Sigmoid colon (tissue), 7 donors: ENCODE data around the gene SUMF2. TPM values are rescaled to one million over a fixed set of nuclear protein-coding genes. Genes with fewer than 3 reads are reported as not detected.

ENCODE experiments used
- DNase-seq: peaks from one replicate; pipeline ENCODE4 v3.0.0-alpha.2; 2019
- H3K27ac ChIP-seq, 4 donors: fragments of 200-600 bp; sonication (generic); one replicate each; pipeline ENCODE4 v1.5.1; 2016 to 2019; ENCODE audit warnings: mild to moderate bottlenecking in 1 of 4
- H3K27me3 ChIP-seq, 3 donors: fragments of 200-600 bp; sonication (generic); one replicate each; pipeline ENCODE4 v1.5.1; 2019; ENCODE audit warnings: mild to moderate bottlenecking in 1 of 3
- H3K36me3 ChIP-seq, 4 donors: fragments of 200-600 bp; sonication (generic); one replicate each; pipeline ENCODE4 v1.5.1; 2016 to 2019
- H3K4me1 ChIP-seq, 4 donors: fragments of 200-600 bp; sonication (generic); one replicate each; pipeline ENCODE4 v1.5.1; 2017 to 2019
- H3K4me3 ChIP-seq, 4 donors: fragments of 200-600 bp; sonication (generic); one replicate each; pipeline ENCODE4 v1.5.1; 2017 to 2019; ENCODE audit warnings: mild to moderate bottlenecking in 2 of 4, moderate library complexity in 1 of 4
- H3K9me3 ChIP-seq, 4 donors: fragments of 200-600 bp in 3 of 4; sonication (generic) in 3 of 4; one replicate each; pipeline versions ENCODE4 v1.5.1 to v1.6.1; 2013 to 2019
- CTCF ChIP-seq, 4 experiments: fragments of 450-650 bp in 3 of 4; fragments of 200-600 bp in 1 of 4; IDR thresholded peaks; one replicate each; pipeline ENCODE4 v1.5.1; 2016 to 2019; ENCODE audit warnings: antibody characterized with exemption in 4 of 4, mild to moderate bottlenecking in 3 of 4, moderate library complexity in 2 of 4
- EP300 ChIP-seq, 4 donors: sonication (generic); formaldehyde crosslinking; IDR thresholded peaks; one replicate each; pipeline ENCODE4 v1.6.1; 2017; ENCODE audit warnings: antibody characterized with exemption in 4 of 4
- POLR2A ChIP-seq, 2 donors: fragments of 450-650 bp; IDR thresholded peaks; one replicate each; pipeline ENCODE4 v1.6.1; 2016; ENCODE audit warnings: antibody characterized with exemption in 2 of 2, mild to moderate bottlenecking in 2 of 2, moderate library complexity in 2 of 2
- POLR2AphosphoS5 ChIP-seq, 4 donors: sonication (generic); formaldehyde crosslinking; IDR thresholded peaks; one replicate each; pipeline ENCODE4 v1.6.1; 2017; ENCODE audit warnings: antibody characterized with exemption in 4 of 4
- WGBS, 2 donors: extraction: QIAGEN DNeasy Blood & Tissue Kit; methylation state at CpG; one replicate each; pipeline ENCODE4 v1.1.7; 2013; 5-methylcytosine and 5-hydroxymethylcytosine counted together
- intact Hi-C: fragments of 100-400 bp; cut with DNase I; formaldehyde crosslinking; loops from one replicate; pipeline ENCODE4 v1.15.1; 2023
- polyA plus RNA-seq, 3 donors: library from polyadenylated mRNA; stranded (reverse); fragments of 200-250 nt; gene quantifications; one replicate each; pipeline ENCODE4 v1.2.3, GENCODE V29; 2013
- total RNA-seq, 4 donors: library from RNA; depleted of rRNA; stranded (reverse); fragments of >200 nt; gene quantifications; one replicate each; pipeline ENCODE4 v1.1.0, GENCODE V29; 2016
- donor health status: healthy with polysubstance abuse.
- donor health status: Bipolar disorder and iron deficiency.
- donor health status: healthy.

SUMF2 gene
- total and polyA plus RNA-seq, 7 donors, result 24.6 to 107 (median 90.4) TPM

GRCh38 chr7:56051339-56052191 is 12.5 kb upstream of the SUMF2 start, which contains the start of the genes CCT6A and PSPH:
TSS of gene CCT6A (plus strand) at chr7:56051765. CDS start at chr7:56051849, 84 bp downstream.
TSS of gene PSPH (minus strand) at chr7:56051444. CDS start at chr7:56021212, 30,232 bp downstream.
- 0 to 1% methylated on average over 97 of the region's 97 CpGs for WGBS, 2 donors
- Histone ChIP-seq H3K36me3 (peaks cover 0 to 38% (median 22%) of the 10 kb centered on the region in 4 donors), H3K4me1 (peaks cover 0 to 64% (median 51%) of the 10 kb centered on the region in 4 donors), H3K27me3 (no peaks in the 10 kb centered on the region), H3K4me3 (peak within 1 kb of the TSS; percentile 60 to 92 (median 81)), H3K27ac (peak within 1 kb of the TSS; percentile 82 to 97 (median 90)), H3K9me3 (no peaks in the 10 kb centered on the region)
- intact Hi-C loops, result loop anchor here (5.0 to 10.0 kb wide), 3 partner anchors 84 to 687 kb away; partner anchors contain the start of genes LANCL2 and ZNF713
- TF ChIP-seq EP300 (IDR thresholded peaks at IDR 0.05) (peak in 1 of 4 donors; percentile 53), POLR2AphosphoS5 (IDR thresholded peaks at IDR 0.05) (peak; percentile 88 to 96 (median 95)), POLR2A (IDR thresholded peaks at IDR 0.05) (peak in 1 of 2 donors; percentile 77), CTCF (IDR thresholded peaks at IDR 0.05) (no peak)
- DNase-seq, result peak; percentile 99

GRCh38 chr7:56053379-56053778 is 10.7 kb upstream of the SUMF2 start:
- no peak for TF ChIP-seq CTCF (IDR thresholded peaks at IDR 0.05)
- no peak for TF ChIP-seq EP300 (IDR thresholded peaks at IDR 0.05)
- no peak for TF ChIP-seq POLR2A (IDR thresholded peaks at IDR 0.05)
- TF ChIP-seq POLR2AphosphoS5 (IDR thresholded peaks at IDR 0.05), result no peak
- DNase-seq, result no peak
- H3K4me3 ChIP-seq, result no peak overlapping the region
- no peak overlapping the region for H3K27ac ChIP-seq
- no peaks in the 10 kb centered on the region for H3K27me3 ChIP-seq
- WGBS, 2 donors, result 80 to 88% methylated on average over 9 of the region's 9 CpGs
- H3K9me3 ChIP-seq, result no peaks in the 10 kb centered on the region
- intact Hi-C loops, result loop anchor here (5.0 to 10.0 kb wide), 3 partner anchors 86 to 689 kb away; partner anchors contain the start of genes LANCL2 and ZNF713
- H3K36me3 ChIP-seq, result peaks cover 4 to 56% (median 37%) of the 10 kb centered on the region in 4 donors
- H3K4me1 ChIP-seq, result peaks cover 0 to 47% (median 35%) of the 10 kb centered on the region in 4 donors

- peaks cover 6 to 62% (median 42%) of the 10 kb centered on the region in 4 donors for H3K36me3 ChIP-seq
- no peak for DNase-seq
- WGBS, 2 donors, result 64 to 87% methylated on average over 2 of the region's 2 CpGs
- intact Hi-C loops, result loop anchor here (5.0 to 10.0 kb wide), 3 partner anchors 87 to 689 kb away; partner anchors contain the start of genes LANCL2 and ZNF713
- H3K27ac ChIP-seq, result no peak overlapping the region
- no peaks in the 10 kb centered on the region for H3K9me3 ChIP-seq
- H3K4me1 ChIP-seq, result peaks cover 0 to 41% (median 28%) of the 10 kb centered on the region in 4 donors
- no peak overlapping the region for H3K4me3 ChIP-seq
- H3K27me3 ChIP-seq, result no peaks in the 10 kb centered on the region
- TF ChIP-seq POLR2A (IDR thresholded peaks at IDR 0.05), result no peak
- no peak for TF ChIP-seq EP300 (IDR thresholded peaks at IDR 0.05)
- no peak for TF ChIP-seq POLR2AphosphoS5 (IDR thresholded peaks at IDR 0.05)
- no peak for TF ChIP-seq CTCF (IDR thresholded peaks at IDR 0.05)
Measured at GRCh38 chr7:56053993-56054392, 10.1 kb upstream of the SUMF2 start.

- TF ChIP-seq CTCF (IDR thresholded peaks at IDR 0.05) (no peak), POLR2AphosphoS5 (IDR thresholded peaks at IDR 0.05) (no peak), POLR2A (IDR thresholded peaks at IDR 0.05) (no peak), EP300 (IDR thresholded peaks at IDR 0.05) (no peak)
- no peaks in the 10 kb centered on the region for H3K9me3 ChIP-seq
- 72 to 77% methylated on average over 2 of the region's 2 CpGs for WGBS, 2 donors
- peak overlapping the region in 1 of 4 donors; percentile 95 for H3K27ac ChIP-seq
- intact Hi-C loops, result loop anchor here (5.0 kb wide), 1 partner anchor 110 kb away; the partner anchor contains the start of gene MRPS17
- H3K4me3 ChIP-seq, result no peak overlapping the region
- peaks cover 11 to 67% (median 40%) of the 10 kb centered on the region in 4 donors for H3K36me3 ChIP-seq
- peaks cover 0 to 13% (median 12%) of the 10 kb centered on the region in 4 donors for H3K4me1 ChIP-seq
- no peaks in the 10 kb centered on the region for H3K27me3 ChIP-seq
- no peak for DNase-seq
Measured at GRCh38 chr7:56062382-56062781, 1.7 kb upstream of the SUMF2 start.
